Activated naive CD4-positive, alpha-beta T cell treated with anti-CD3 and anti-CD28 coated beads, Interleukin-2, amount 50 U/mL, for 16 hours (primary cell): ENCODE data around the gene ZNF618.

ENCODE experiments used
- DNase-seq: peaks from one replicate; pipeline ENCODE4 v3.0.0-alpha.2; 2020

ZNF618 gene

GRCh38 chr9:113885183-113886025, 9.3 kb downstream of the ZNF618 start:
- DNase-seq = no peak

- DNase-seq = no peak
Observed at GRCh38 chr9:113886026-113886369, 9.9 kb downstream of the ZNF618 start.

GRCh38 chr9:113886466-113886865, 10.4 kb downstream of the ZNF618 start:
- no peak for DNase-seq

GRCh38 chr9:113886933-113887332, 10.8 kb downstream of the ZNF618 start:
- no peak for DNase-seq

GRCh38 chr9:113887436-113887835, 11.3 kb downstream of the ZNF618 start:
- DNase-seq = no peak

- no peak for DNase-seq
Observed at GRCh38 chr9:113888336-113888735, 12.2 kb downstream of the ZNF618 start.

- no peak for DNase-seq
Observed at GRCh38 chr9:113888976-113889375, 12.9 kb downstream of the ZNF618 start.

GRCh38 chr9:113890704-113891103, 14.6 kb downstream of the ZNF618 start:
- no peak for DNase-seq

- no peak for DNase-seq
Observed at GRCh38 chr9:113892861-113893491, 16.9 kb downstream of the ZNF618 start.

GRCh38 chr9:113894166-113894565, 18.1 kb downstream of the ZNF618 start:
- DNase-seq = no peak

- DNase-seq = no peak
Observed at GRCh38 chr9:113895526-113895925, 19.4 kb downstream of the ZNF618 start.

GRCh38 chr9:113896713-113897112, 20.6 kb downstream of the ZNF618 start:
- no peak for DNase-seq

- DNase-seq = no peak
Observed at GRCh38 chr9:113898151-113898550, 22.0 kb downstream of the ZNF618 start.

- no peak for DNase-seq
Observed at GRCh38 chr9:113898596-113898995, 22.5 kb downstream of the ZNF618 start.

- DNase-seq = no peak
Observed at GRCh38 chr9:113899205-113899604, 23.1 kb downstream of the ZNF618 start.

GRCh38 chr9:113901221-113901688, 25.1 kb downstream of the ZNF618 start:
- DNase-seq = no peak

GRCh38 chr9:113903514-113904077, 27.5 kb downstream of the ZNF618 start:
- no peak for DNase-seq

- no peak for DNase-seq
Observed at GRCh38 chr9:113906411-113907110, 30.5 kb downstream of the ZNF618 start.

GRCh38 chr9:113907282-113907681, 31.2 kb downstream of the ZNF618 start:
- no peak for DNase-seq

- DNase-seq = no peak
Observed at GRCh38 chr9:113909421-113909820, 33.3 kb downstream of the ZNF618 start.

GRCh38 chr9:113910036-113910639, 34.0 kb downstream of the ZNF618 start:
- DNase-seq = no peak

- DNase-seq = no peak
Observed at GRCh38 chr9:113911850-113912557, 35.9 kb downstream of the ZNF618 start.
